ENCODE data around the gene RBMS3.

RBMS3 gene

DNA sequence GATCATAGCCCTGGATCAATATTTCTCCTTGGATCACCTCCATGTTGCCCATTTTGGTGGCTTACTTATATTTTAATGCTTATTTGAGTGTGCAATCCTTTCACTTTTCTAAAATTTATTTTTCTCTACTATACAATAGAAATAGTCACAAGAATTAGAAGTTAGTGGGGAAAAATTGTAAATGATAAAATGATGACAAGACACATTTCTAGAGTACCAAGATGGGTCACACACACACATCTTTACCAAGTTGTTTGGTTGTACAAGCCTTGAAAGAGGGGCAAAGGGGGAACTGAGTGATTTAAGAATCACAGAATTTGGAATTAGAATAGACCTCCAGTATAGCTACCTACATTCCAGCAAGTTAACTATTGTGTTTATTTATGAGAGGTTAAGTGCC, 545.8 kb downstream of the RBMS3 start:
- no peak for DNase-seq

DNA sequence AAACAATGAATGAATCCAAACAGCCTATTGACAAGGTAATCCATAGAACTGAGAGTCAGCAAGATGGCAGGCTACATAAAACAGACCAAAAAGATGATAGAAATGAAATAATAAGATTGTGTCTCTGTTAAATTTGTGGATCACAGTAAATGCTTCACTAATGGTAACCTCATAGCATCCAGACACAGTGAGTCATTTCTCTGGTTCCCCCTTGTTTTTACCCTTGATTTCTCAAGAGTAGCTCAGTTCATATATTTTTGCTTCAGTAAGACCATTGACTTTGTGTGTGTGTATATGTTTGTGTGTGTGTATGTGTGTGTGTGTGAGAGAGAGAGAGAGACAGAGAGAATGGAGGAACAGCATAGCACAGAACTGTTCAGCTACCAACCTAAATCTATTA, 546.9 kb downstream of the RBMS3 start:
- no peak for DNase-seq

DNA sequence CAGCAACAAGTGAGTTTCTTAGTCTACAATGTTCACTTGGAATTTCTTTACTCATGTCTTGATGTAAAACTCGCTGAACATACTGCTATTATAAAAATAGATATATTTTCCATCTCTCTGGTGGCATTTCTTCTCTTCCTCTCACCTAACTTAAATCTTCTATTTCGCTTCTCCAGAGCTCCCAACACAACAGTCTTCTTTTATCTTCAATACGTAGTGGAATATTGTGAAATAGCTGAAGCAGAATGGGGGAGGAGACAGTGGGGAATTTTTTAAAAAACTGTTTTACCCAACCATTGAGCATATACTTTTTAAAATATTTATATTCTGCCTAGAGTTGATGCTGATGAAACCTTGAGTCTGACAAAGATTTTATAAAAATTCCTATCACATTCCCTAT, 548.5 kb downstream of the RBMS3 start:
- no peak for DNase-seq

DNA sequence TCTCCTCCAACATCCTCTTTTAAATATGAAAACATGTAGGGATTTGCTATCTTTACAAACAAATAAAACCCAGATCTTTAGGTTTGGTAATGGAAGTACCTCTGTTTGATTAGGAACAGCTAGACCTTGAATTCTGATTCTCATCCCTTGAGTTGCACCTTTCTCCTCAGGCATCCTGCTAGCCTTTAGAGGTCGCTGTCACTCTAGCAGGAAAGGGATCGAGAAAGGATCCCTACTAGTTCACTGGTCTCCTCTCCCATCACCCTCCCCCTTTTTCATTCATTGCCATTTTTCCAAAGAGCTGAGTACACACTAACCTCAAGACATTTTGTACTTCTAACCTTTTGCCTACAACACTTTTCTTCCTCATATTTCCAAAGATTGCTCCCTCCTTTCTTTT, 569.8 kb downstream of the RBMS3 start:
- DNase-seq, result no peak

DNA sequence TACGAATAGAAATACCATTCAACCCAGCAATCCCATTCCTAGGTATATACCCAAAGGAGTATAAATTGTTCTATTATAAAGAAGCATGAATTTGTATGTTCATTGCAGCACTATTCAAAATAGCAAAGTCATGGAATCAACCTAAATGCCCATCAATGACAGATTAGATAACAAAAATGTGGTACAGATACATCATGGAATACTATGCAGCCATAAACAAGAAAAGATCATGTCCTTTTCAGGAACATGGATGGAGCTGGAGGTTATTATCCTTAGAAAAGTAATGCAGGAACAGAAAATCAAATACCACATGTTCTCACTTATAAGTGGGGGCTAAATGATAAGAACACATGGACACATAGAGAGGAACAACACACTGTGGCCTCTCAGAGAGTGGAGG, 571.9 kb downstream of the RBMS3 start:
- DNase-seq, result no peak

DNA sequence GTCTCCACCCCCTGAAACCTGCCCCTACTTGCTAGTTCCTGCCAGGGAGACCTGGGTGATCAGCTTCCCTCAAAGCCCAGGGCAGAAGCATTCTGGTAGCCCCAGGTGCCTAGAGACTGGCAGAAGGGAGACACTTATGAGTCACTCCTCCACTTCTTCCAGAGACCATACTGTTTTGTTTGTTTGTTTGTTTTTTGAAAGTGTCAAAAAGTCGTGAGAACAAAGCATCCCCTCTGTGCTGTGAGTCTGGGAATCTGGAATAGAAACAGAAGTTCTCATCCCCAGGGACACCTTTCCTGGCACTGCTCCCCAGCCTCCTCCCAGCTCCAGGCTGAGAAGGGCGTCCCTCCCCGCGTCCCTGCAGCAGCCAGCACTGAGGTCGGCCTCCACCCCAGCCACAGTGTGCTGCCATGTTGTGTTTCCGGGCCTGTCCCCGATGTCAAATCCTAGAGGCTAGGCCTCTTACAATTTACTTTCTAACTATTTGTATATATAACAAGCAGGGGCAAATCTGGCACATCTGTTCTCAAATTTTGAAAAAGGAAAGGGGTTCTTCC, 573.0 kb downstream of the RBMS3 start:
- DNase-seq, result no peak

DNA sequence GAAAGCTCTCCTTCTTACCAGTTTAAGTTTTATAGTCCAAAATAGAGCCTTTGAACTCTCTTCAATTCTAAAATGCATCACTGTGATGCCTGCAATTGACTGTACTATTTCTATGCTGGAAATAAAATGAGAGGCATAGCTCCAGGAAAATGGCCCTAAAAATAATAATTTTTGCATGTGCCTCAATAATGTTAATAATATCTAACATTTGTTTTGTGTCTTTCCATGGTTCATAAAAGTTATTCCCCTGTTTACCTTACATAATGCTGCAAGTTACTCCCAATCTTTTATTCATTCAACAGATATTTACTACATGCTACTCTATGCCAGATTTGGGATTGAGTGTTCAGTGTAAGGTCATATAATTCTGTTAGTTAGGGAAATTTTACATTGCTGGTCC, 574.0 kb downstream of the RBMS3 start:
- no peak for DNase-seq

DNA sequence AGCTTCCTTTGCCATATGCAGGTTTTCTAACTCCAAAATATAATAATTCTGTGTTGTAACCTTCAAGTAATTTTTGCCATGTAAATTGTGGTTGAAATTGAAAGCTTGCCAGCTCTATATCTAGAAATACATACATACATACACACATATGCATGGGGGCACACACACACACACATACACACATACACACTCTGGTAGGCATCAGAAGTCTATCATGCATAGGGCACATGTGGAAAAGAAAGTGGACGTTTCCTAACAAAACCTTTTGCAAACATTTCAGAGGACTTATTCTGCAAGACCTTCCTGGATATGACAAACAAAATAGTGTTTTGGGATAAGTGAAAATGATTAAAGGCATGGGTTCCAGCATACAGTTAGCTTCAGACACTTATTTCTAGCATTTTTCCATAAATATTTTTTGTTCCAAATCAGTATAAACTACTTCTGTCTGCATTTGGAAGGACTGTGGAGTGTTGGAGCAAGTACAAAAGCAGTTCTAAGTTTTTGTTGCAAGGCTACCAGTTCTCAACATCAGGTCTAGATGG, 578.9 kb downstream of the RBMS3 start:
- DNase-seq, result no peak

DNA sequence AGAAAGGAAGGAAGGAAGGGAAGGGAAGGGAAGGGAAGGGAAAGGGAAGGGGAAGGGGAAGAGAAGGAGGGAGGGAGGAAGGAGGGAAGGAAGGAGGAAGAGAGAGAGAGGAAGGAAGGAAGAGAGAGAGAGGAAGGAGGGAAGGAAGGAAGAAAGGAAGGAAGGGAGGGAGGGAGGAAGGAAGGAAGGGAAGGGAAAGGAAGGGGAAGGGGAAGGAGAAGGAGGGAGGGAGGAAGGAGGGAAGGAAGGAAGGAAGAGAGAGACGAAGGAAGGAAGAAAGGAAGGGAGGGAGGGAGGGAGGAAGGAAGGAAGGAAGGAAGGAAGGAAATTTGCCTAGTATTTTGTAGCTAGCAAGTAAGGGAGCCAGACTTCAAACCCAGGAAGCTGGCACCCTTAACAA, 583.9 kb downstream of the RBMS3 start:
- DNase-seq, result no peak

DNA sequence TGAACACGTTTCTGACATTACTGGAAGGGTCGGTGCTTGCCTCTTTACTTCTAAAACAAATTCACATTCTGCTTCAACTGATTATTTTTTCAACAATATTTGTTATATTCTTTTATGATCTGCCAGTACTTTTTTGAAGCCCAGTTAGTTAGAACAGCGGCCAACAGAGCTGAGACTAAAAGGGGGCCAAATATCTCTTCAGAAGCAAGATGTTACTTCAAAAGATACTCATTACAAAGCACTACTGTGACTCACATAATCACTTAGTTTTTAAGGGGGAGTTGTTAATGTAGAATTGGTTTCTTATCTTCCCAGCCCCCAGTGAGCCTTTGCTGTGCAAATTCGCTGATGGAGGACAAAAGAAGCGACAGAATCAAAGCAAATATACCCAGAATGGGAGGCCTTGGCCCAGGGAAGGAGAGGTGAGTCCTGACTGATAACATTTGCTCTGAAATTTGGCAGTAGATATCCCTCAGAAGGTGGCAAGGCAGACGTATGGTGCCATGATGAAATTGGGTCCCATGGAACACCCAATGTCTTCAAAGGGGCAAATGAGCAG, 587.8 kb downstream of the RBMS3 start:
- DNase-seq, result no peak

DNA sequence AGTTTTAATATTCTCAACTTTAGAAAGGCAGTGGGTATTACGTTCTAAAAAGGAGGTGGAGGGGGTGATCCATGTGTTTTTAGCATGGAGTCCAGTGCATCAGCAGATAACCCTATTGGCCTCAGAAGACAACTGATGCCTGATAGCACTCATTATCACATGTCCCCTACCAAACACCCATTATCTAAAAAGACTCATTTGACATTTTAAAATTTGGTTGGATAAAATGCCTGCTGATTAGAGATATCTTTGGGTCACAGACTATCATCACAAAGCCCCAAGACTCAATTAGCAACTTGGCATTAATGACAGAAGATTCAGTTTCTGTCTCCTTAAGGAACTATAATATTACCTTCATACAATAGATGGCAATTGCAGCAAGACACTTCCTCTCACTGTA, 589.3 kb downstream of the RBMS3 start:
- DNase-seq, result no peak

DNA sequence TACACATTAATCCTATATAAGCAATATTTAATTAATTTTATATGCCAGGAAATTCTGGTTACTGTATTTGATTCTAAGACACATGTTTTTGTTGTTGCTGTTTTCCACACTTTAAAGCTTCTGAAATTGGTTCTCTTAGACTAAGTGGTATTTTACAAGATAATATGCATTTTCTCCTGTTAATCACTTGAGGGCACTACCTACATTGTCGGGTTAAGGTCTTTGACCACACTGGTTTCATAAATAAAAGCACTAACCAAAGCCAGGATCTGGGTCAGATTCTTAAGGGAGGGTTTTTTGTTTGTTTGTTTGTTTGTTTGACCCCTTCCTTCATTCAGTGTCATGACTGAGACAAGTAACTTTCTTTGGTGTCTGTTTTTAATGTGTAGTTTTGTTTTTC, 590.2 kb downstream of the RBMS3 start:
- DNase-seq, result no peak

DNA sequence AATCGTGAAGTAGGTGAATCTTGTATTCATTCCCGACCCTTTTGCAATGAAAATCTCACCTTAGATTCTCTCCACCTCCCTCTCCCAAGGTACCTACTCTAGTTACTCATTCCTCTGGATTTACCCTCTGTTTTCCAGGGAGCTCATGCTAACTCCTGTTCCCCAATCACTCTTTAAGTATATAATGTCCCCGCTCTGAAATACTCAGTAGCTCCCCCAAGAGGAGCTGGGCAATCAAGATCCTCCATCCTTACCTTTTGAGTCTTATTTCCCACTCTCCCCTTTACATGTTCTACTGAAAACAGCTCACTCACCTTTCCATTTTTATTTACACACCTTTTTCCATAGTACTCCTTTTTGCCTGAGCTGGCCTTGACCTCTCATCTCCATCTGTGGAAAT, 599.9 kb downstream of the RBMS3 start:
- no peak for DNase-seq

DNA sequence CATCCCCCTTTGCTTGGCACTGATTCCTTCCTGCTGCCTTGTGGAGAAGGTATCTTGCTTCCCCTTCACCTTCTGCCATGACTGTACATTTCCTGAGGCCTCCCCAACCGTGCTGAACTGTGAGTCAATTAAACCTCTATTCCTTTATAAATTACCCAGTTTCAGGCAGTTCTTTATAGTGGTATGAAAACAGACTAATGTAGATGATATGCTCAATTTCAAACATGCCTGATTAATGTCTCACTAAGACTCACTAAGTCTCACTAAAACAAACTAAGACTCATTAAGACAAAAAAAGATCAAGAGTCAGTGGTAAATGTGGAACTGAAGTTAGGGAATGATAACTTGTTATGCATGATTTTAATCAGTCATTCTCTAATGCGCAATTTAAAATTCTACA, 606.6 kb downstream of the RBMS3 start:
- no peak for DNase-seq

DNA sequence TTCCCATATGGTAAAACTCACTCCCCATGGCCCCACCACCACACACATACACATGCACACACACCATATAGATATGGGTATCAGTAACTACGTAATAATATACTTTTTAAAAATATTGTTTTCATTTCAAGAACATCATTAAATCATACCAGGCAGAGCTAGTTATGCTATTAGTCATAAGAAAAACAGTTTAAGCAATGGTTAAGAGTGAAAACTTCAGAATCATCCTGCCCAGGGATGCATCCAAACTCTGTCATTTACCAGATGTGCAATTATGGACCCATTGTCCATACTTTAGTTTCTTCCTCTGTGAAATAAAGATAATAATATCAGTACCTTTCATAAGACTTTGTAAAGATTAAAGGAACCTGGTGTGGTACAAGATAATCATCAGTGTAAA, 608.3 kb downstream of the RBMS3 start:
- DNase-seq, result no peak

DNA sequence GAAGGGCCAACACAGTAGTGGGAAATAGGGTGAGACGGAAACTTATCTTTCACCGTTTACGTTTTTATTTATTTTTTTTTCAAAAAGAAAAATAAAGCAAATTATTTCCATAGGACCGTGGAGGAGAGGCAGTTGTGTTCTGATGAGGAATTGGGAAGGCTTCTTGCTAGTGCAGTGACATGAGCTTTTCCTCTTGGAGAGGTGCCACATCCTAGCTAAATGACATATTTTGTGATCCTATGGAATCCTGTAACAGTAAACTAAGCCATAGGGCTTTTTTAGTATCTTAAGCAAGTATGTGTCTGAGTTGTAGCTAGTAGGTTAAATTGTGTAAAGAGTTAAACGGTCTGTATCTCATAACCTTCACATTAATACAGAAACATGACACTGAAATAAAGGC, 609.9 kb downstream of the RBMS3 start:
- DNase-seq, result no peak

DNA sequence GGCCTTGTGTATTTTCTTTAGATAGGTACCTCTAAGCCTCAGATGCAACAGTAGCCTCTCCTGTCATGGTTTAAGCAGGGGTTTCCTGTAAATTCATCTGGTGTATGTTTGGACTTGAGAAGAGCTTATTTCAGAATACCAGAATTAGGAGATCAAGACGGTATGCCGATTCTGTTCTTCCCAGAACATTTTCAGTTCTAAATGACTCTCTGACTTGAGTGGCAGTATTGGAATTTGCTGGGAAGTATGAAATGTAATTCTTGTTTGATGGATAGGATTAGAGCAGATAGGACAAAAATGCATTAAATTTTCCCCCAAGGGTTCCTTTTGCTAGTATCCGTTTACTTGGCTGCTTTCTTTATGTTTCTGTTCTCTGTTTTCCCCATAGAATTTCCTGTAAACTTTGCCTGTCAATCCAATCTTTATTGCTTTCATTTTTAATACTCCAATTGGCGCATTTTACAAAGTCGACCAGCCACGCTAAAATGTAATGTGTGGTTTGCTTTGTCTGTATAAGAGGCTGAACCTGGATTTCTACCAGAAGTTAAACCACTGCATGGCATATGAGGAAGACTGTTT, 612.2 kb downstream of the RBMS3 start:
- DNase-seq, result no peak

DNA sequence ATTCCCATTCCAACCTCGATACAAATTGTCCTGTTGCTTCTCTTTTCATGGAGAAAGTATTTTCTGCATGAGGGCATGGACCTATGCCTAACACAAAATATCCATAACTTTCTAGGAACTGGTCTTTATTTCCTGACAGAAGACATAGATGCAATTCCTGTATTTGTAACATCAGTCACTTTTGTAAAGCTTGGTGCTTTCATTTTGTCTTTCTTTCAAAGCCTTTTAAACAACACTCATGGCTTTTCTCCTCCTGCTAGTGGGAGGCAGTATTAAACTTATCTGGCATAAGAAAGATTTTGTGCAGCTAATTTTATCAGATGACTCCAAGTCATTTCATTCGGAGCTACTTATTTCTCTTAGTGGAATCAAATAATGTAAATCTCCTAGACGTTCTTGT, 616.0 kb downstream of the RBMS3 start:
- DNase-seq, result no peak

DNA sequence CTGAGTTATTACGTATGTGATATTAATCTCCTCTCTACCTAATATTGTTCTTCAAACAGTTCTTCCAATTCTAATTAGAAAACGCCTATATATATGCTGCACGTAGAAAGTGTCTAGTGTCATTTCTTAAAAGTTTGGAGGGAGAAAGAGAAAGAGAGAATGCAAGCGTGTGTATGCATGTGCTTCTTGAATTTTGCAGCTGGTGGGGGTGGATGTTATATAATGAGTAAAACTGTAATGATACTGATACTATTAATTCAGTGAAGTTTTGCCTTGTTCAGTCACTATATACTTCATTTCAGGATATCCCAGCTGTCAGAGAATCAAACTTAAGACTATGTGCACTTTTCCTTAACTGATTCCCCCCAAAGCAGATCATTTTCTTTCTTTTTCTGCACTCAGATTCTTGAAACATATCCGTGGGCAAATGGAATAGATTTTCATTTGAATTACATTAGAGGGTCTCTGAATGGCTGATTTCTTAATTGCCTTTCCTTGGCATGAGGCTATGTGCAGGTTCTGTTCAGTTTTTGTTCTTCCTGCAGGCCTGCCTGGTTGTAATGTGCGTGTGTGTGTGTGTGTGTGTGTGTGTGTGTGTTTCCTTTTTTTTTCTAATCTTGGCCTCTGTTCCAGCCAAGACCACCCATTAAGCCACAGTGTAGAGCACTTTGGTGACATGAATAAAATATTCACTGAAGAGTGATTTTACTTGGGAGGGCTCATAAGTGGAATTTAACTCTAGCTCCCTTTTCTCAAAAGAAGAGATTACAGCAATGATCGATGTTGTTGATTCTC, 617.5 kb downstream of the RBMS3 start:
- DNase-seq, result no peak

DNA sequence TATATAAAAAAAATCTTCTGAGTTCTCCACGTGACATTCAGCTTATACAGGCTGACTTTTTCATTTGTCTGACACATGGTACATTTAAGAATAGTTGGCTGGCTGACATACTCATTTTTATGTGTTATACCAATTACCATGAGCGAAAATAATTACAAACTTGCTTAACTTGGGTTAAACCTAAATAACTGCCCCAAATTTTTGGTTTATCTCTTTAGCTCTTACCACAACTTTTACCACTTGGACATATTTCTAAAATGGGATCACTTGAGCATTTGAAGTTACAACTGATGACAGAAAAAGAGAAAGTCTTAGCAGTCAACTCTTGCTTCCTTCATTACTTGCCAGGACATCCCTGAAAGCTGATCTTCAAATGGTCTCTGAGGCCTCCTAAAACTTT, 618.1 kb downstream of the RBMS3 start:
- no peak for DNase-seq

DNA sequence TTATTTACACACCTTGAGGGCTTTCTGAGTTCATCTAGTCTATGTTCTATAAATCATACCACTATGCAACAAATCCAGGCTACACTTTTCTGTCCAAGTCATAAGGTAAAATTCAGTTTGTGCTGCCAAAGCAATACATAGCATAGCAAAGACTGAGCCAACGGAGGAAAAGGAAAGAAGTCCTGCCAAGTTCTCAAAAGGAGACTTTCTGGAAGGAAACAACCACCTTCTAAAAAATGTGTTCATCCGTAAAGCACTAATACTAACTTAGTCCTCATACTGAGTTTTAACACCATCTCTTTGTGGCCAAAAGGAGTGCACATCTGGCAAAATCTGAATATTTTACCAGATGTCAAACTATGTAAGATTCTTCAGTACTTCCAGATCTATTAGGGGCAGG, 620.2 kb downstream of the RBMS3 start:
- no peak for DNase-seq

DNA sequence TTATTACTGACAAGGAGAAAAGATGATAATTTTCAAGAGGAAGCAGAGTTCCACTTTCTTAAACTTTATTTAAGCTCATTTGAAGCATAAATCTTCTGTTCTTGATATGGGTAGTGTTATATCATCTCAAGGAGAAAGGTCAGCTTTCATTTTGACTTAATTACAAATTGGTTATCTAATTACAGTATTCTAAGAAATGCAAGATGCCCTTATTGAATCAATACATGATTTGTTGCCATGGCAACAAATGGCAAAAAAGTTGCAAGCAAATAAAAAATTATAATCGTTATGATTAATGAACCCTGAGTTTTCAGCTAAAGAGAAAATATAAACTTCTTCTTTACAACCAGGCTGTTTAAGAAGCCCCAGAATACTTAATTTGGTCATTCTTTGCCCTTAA, 622.7 kb downstream of the RBMS3 start:
- no peak for DNase-seq

DNA sequence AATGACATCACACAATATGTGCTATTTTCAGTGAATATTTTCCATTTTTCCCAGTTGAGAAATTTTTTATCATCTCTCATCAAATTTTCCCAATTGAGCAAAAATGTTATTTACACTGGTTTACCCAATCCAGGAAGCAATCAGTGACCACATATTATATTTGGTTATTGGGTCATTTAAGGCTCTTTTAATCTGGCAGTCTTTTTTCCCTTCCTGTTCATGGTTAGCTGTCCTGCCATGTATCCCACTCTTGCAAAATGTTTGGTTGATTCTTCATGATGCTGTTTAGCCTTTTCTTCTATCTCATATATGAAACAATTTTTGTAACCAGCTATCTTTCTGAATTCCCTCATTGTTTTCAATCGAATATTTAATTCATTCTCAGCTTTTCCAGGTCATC, 626.0 kb downstream of the RBMS3 start:
- DNase-seq, result no peak
